Measurements from ENCODE around the gene LRRC8B.

- TF ChIP-seq CTCF (IDR thresholded peaks at IDR 0.05; ENCODE audit: insufficient read depth, low read length, poor library complexity, severe bottlenecking) (no peak), EZH2phosphoT487 (conservative IDR thresholded peaks at IDR 0.05; ENCODE audit: low read length) (no peak)
Measured at GRCh38 chr1:89532228-89532627, 7.6 kb downstream of the LRRC8B start.

Data from SU-DHL-6 (cell line).